GM23338 (cell line): ENCODE measurements around the gene CCDC50. TPM values are rescaled to one million over a fixed set of nuclear protein-coding genes. Genes with fewer than 3 reads are reported as not detected.
A peak's percentile ranks its signal among the peaks of the same experiment; 100 is the strongest.

Experiments
- ATAC-seq: fragments of 200-7000 bp; cut with Tn5 transposase; 3 replicates; pipeline ENCODE4 v1.9.1; 2020
- DNase-seq: peaks from one replicate; pipeline ENCODE4 v3.0.0-alpha.2; 2015; ENCODE audit warnings: low spot score
- H2AFZ ChIP-seq: fragments of 200-600 bp; sonication (generic); 2 replicates; pipeline ENCODE4 v1.8.0; 2016; ENCODE audit warnings: antibody characterized with exemption, mild to moderate bottlenecking, moderate library complexity
- H3F3A ChIP-seq: fragments of 200-600 bp; sonication (generic); replicated peaks from 2 replicates; pipeline ENCODE4 v1.8.0; 2017; ENCODE audit warnings: antibody characterized with exemption, mixed run types, low read depth
- H3K27ac ChIP-seq: fragments of 200-600 bp; sonication (generic); 2 replicates; pipeline ENCODE4 v1.6.1; 2016; ENCODE audit warnings: low read depth
- H3K27me3 ChIP-seq: fragments of 200-600 bp; sonication (generic); 2 replicates; pipeline ENCODE4 v1.8.0; 2016; ENCODE audit warnings: mild to moderate bottlenecking, mixed run types, moderate library complexity; ENCODE audit not compliant: insufficient read depth
- H3K36me3 ChIP-seq: fragments of 200-600 bp; sonication (generic); 2 replicates; pipeline ENCODE4 v1.8.0; 2016; ENCODE audit warnings: mild to moderate bottlenecking; ENCODE audit not compliant: insufficient read depth
- H3K4me1 ChIP-seq: fragments of 200-600 bp; sonication (generic); 2 replicates; pipeline ENCODE4 v1.8.0; 2016; ENCODE audit warnings: mild to moderate bottlenecking, moderate library complexity; ENCODE audit not compliant: insufficient read depth
- H3K4me2 ChIP-seq: fragments of 200-600 bp; sonication (generic); 2 replicates; pipeline ENCODE4 v1.7.1; 2017; ENCODE audit warnings: mixed run types
- H3K4me3 ChIP-seq: fragments of 200-600 bp; sonication (generic); 2 replicates; pipeline ENCODE4 v1.6.1; 2016; ENCODE audit warnings: mixed run types
- H3K79me2 ChIP-seq: fragments of 200-600 bp; sonication (generic); replicated peaks from 2 replicates; pipeline ENCODE4 v1.8.0; 2017; ENCODE audit warnings: mild to moderate bottlenecking; ENCODE audit not compliant: insufficient read depth
- H3K9me2 ChIP-seq: fragments of 200-600 bp; sonication (generic); 2 replicates; pipeline ENCODE4 v1.8.0; 2017; ENCODE audit not compliant: insufficient read depth
- H4K20me1 ChIP-seq: fragments of 200-600 bp; sonication (generic); replicated peaks from 2 replicates; pipeline ENCODE4 v1.8.0; 2017; ENCODE audit warnings: mild to moderate bottlenecking; ENCODE audit not compliant: insufficient read depth
- H3K27ac Mint-ChIP-seq: 2 replicates; pipeline ENCODE4 v1.8.0; 2020; ENCODE audit warnings: inconsistent platforms, mild to moderate bottlenecking, moderate library complexity, mixed read lengths
- H3K27me3 Mint-ChIP-seq: 3 replicates; pipeline ENCODE4 v1.8.0; 2022; ENCODE audit warnings: low read depth, mild to moderate bottlenecking, moderate library complexity, mixed read lengths, inconsistent platforms; ENCODE audit not compliant: insufficient read depth, poor library complexity
- H3K36me3 Mint-ChIP-seq: 3 replicates; pipeline ENCODE4 v1.8.0; 2021; ENCODE audit warnings: low read depth, mild to moderate bottlenecking, inconsistent platforms, moderate library complexity, mixed read lengths
- H3K4me1 Mint-ChIP-seq: 3 replicates; pipeline ENCODE4 v1.8.0; 2020; ENCODE audit warnings: mild to moderate bottlenecking, inconsistent platforms, mixed read lengths
- H3K4me3 Mint-ChIP-seq: 3 replicates; pipeline ENCODE4 v1.8.0; 2021; ENCODE audit warnings: moderate library complexity, mild to moderate bottlenecking, inconsistent platforms, mixed read lengths
- H3K9me3 Mint-ChIP-seq: 3 replicates; pipeline ENCODE4 v1.8.0; 2020; ENCODE audit warnings: moderate library complexity, mild to moderate bottlenecking, inconsistent platforms, mixed read lengths
- CREB1 ChIP-seq: fragments of 250-450 bp; sonication (Bioruptor Pico); IDR thresholded peaks from 2 replicates; pipeline ENCODE4 v1.5.0; 2020; ENCODE audit warnings: low read depth, mild to moderate bottlenecking, moderate library complexity
- CTCF ChIP-seq, 2 experiments: fragments of 200-600 bp in 1 of 2; sonication (generic) in 1 of 2; conservative IDR thresholded peaks; 2 replicates each; pipeline versions ENCODE4 v1.5.1 to v1.6.1; 2016 to 2017; ENCODE audit warnings: antibody characterized with exemption in 2 of 2, low read depth in 2 of 2, mild to moderate bottlenecking in 2 of 2, moderate library complexity in 1 of 2
- ETS1 ChIP-seq: IDR thresholded peaks from 2 replicates; pipeline ENCODE4 v1.6.1; 2016; ENCODE audit warnings: antibody characterized with exemption
- EZH2 ChIP-seq: fragments of 200-600 bp; sonication (generic); IDR thresholded peaks from one replicate; pipeline ENCODE4 v1.8.0; 2017; ENCODE audit warnings: antibody characterized with exemption, mild to moderate bottlenecking, low read depth; ENCODE audit not compliant: unreplicated experiment
- EZH2phosphoT487 ChIP-seq: fragments of 200-600 bp; sonication (generic); IDR thresholded peaks from one replicate; pipeline ENCODE4 v1.8.1; 2018; ENCODE audit warnings: antibody characterized with exemption; ENCODE audit not compliant: unreplicated experiment
- POLR2AphosphoS5 ChIP-seq: IDR thresholded peaks from 2 replicates; pipeline ENCODE4 v1.6.1; 2016; ENCODE audit warnings: antibody characterized with exemption, low read depth
- ZNF462 ChIP-seq: fragments of 250-450 bp; sonication (Bioruptor Pico); IDR thresholded peaks from 2 replicates; pipeline ENCODE4 v1.5.0; 2020; ENCODE audit warnings: mild to moderate bottlenecking, moderate library complexity
- polyA plus RNA-seq: library from polyadenylated mRNA; unstranded; fragments of >200 nt; fragmentation: Nextera tagmentation; extraction: Ambion mirVana; gene quantifications from 2 replicates; pipeline ENCODE4 v1.2.1, GENCODE V29; 2016
- total RNA-seq: library from RNA; depleted of rRNA; stranded (reverse); fragments of >200 nt; shearing (Covaris generic); gene quantifications from 2 replicates; pipeline ENCODE4 v1.2.3, GENCODE V29; 2014

CCDC50 gene
- total and polyA plus RNA-seq, 2 experiments from 2014 or later, result 22.4 to 25.4 TPM

GRCh38 chr3:191356631-191357439 is 27.6 kb downstream of the CCDC50 start:
- peaks cover 36% of the 10 kb centered on the region for H3K4me1 ChIP-seq
- H3F3A ChIP-seq, result no peaks in the 10 kb centered on the region
- Mint-ChIP-seq H3K27ac (peak overlapping the region; percentile 88), H3K4me3 (no peak overlapping the region), H3K27me3 (no peaks in the 10 kb centered on the region), H3K4me1 (peaks cover 51% of the 10 kb centered on the region), H3K9me3 (no peaks in the 10 kb centered on the region), H3K36me3 (peaks cover 22% of the 10 kb centered on the region)
- H3K27ac ChIP-seq, result peak overlapping the region; percentile 35; the same call in 1 of the 2 replicates
- TF ChIP-seq CTCF (conservative IDR thresholded peaks at IDR 0.05; ENCODE audit: low read depth in 2 of 2) (no peak), EZH2phosphoT487 (no peak), EZH2 (no peak), ZNF462 (CRISPR knock-in tag) (no peak), ETS1 (no peak), CREB1 (CRISPR knock-in tag) (no peak), POLR2AphosphoS5 (no peak)
- H3K79me2 ChIP-seq, result peaks cover 4% of the 10 kb centered on the region; the same call in 1 of the 2 replicates
- H3K36me3 ChIP-seq, result no peaks in the 10 kb centered on the region; the same call in 1 of the 2 replicates
- H3K4me2 ChIP-seq, result 0 out of 2 replicates have a peak overlapping the region, but pooled peaks have one; percentile 25
- no peak overlapping the region for H2AFZ ChIP-seq
- peak; percentile 23; the same call in 2 of the 3 replicates for ATAC-seq
- DNase-seq, result peak; percentile 29
- H3K27me3 ChIP-seq, result no peaks in the 10 kb centered on the region
- no peaks in the 10 kb centered on the region for H4K20me1 ChIP-seq
- H3K9me2 ChIP-seq, result no peaks in the 10 kb centered on the region
- H3K4me3 ChIP-seq, result no peak overlapping the region
